H1 (cell line): ENCODE measurements around the gene C1orf210. TPM values are rescaled to one million over a fixed set of nuclear protein-coding genes. Genes with fewer than 3 reads are reported as not detected.

Experiments
- CTCF ChIA-PET: fragments of 300-600 bp; sonication (Branson Sonifier 250); formaldehyde crosslinking; loops from one replicate; lab custom pipeline; 2021; ENCODE audit not compliant: partially characterized antibody; lab: Charles Lee
- POLR2A ChIA-PET: fragments of 300-600 bp; sonication (Branson Sonifier 250); formaldehyde crosslinking; loops from one replicate; lab custom pipeline; 2021; ENCODE audit warnings: inconsistent platforms; ENCODE audit not compliant: partially characterized antibody; lab: Charles Lee
- DNase-seq, 2 experiments: peaks; one replicate each; pipeline versions ENCODE4 v3.0.0 to v3.0.0-alpha.2; 2010 to 2022; ENCODE audit warnings: low spot score in 2 of 2, low read depth in 1 of 2, mixed read lengths in 1 of 2
- FAIRE-seq: peaks from 2 replicates; lab custom pipeline; 2011; peaks lifted over from hg19 to GRCh38; lab: Jason Lieb, UNC
- H2AFZ ChIP-seq: 2 replicates; pipeline ENCODE4 v1.8.1; 2012; ENCODE audit warnings: low read length, inconsistent platforms
- H2AK5ac ChIP-seq: 2 replicates; pipeline ENCODE4 v1.6.1; 2013; ENCODE audit warnings: low read depth, low read length
- H2BK120ac ChIP-seq: replicated peaks from 2 replicates; pipeline ENCODE3; 2013; ENCODE audit warnings: low read depth, low read length, inconsistent platforms
- H2BK12ac ChIP-seq: 2 replicates; pipeline ENCODE4 v1.6.1; 2013; ENCODE audit warnings: low read depth, low read length
- H2BK15ac ChIP-seq: 2 replicates; pipeline ENCODE4 v1.6.1; 2013; ENCODE audit warnings: low read length
- H2BK20ac ChIP-seq: 2 replicates; pipeline ENCODE4 v1.6.1; 2013; ENCODE audit warnings: low read length
- H2BK5ac ChIP-seq: 2 replicates; pipeline ENCODE4 v1.6.1; 2013; ENCODE audit warnings: low read depth, low read length
- H3K14ac ChIP-seq: 2 replicates; pipeline ENCODE4 v1.6.1; 2013; ENCODE audit warnings: inconsistent platforms; ENCODE audit not compliant: insufficient read length
- H3K18ac ChIP-seq: 2 replicates; pipeline ENCODE4 v1.6.1; 2013; ENCODE audit warnings: low read length; ENCODE audit errors: extremely low read depth
- H3K23ac ChIP-seq: 2 replicates; pipeline ENCODE4 v1.6.1; 2013; ENCODE audit warnings: inconsistent platforms; ENCODE audit not compliant: insufficient read length
- H3K23me2 ChIP-seq: 2 replicates; pipeline ENCODE4 v1.6.1; 2013; ENCODE audit warnings: low read depth, low read length
- H3K27ac ChIP-seq: 2 replicates; pipeline ENCODE4 v1.6.1; 2011; ENCODE audit warnings: low read depth, low read length, inconsistent platforms
- H3K27me3 ChIP-seq, 4 experiments: replicated peaks in 1 of 4; 1 replicate in 1 of 4; 2 replicates in 3 of 4; pipeline versions ENCODE4 v1.6.1 to v1.8.1; 2011 to 2013; ENCODE audit warnings: low read length in 3 of 4, mild to moderate bottlenecking in 3 of 4, inconsistent platforms in 2 of 4, mixed read lengths in 2 of 4, moderate library complexity in 1 of 4; ENCODE audit not compliant: control insufficient read depth in 3 of 4, insufficient read depth in 3 of 4; ENCODE audit errors: extremely low read depth in 1 of 4
- H3K36me3 ChIP-seq, 4 experiments: 2 replicates each; pipeline versions ENCODE4 v1.6.1 to v1.8.1; 2011 to 2013; ENCODE audit warnings: mild to moderate bottlenecking in 4 of 4, low read length in 3 of 4, moderate library complexity in 2 of 4, control low read depth in 1 of 4, inconsistent platforms in 1 of 4; ENCODE audit not compliant: insufficient read depth in 4 of 4, control insufficient read depth in 2 of 4
- H3K4ac ChIP-seq: replicated peaks from 2 replicates; pipeline ENCODE3; 2013; ENCODE audit warnings: low read length, low read depth, mixed read lengths, inconsistent platforms; ENCODE audit not compliant: insufficient read length
- H3K4me1 ChIP-seq, 4 experiments: replicated peaks in 1 of 4; 1 replicate in 1 of 4; 2 replicates in 3 of 4; pipeline versions ENCODE4 v1.6.1 to v1.8.1; 2011 to 2013; ENCODE audit warnings: low read length in 3 of 4, inconsistent platforms in 2 of 4, mixed read lengths in 1 of 4; ENCODE audit not compliant: insufficient read depth in 4 of 4, control insufficient read depth in 3 of 4
- H3K4me2 ChIP-seq, 2 experiments: 2 replicates each; pipeline versions ENCODE4 v1.6.1 to v1.8.1; 2011 to 2013; ENCODE audit warnings: low read depth in 2 of 2, low read length in 2 of 2, control low read depth in 1 of 2, inconsistent platforms in 1 of 2, mild to moderate bottlenecking in 1 of 2; ENCODE audit not compliant: insufficient read depth in 1 of 2
- H3K4me3 ChIP-seq, 4 experiments: fragments of 200-600, 300-600 bp in 1 of 4; sonication (generic), shearing (Covaris generic), sonication (Bioruptor Twin) in 1 of 4; 2 replicates each; pipeline versions ENCODE4 v1.5.1 to v1.8.1; 2011 to 2016; ENCODE audit warnings: low read length in 4 of 4, low read depth in 3 of 4, control low read depth in 2 of 4, inconsistent platforms in 2 of 4, mild to moderate bottlenecking in 2 of 4, mixed read lengths in 1 of 4, moderate library complexity in 1 of 4; ENCODE audit not compliant: insufficient read depth in 2 of 4; ENCODE audit errors: extremely low read depth in 1 of 4
- H3K56ac ChIP-seq: replicated peaks from 2 replicates; pipeline ENCODE3; 2013; ENCODE audit warnings: low read depth, mild to moderate bottlenecking, mixed read lengths, low read length, inconsistent platforms; ENCODE audit not compliant: insufficient read length
- H3K79me1 ChIP-seq: 2 replicates; pipeline ENCODE4 v1.6.1; 2013; ENCODE audit warnings: low read depth, low read length, control low read depth
- H3K79me2 ChIP-seq, 2 experiments: 2 replicates each; pipeline versions ENCODE4 v1.6.1 to v1.8.1; 2012 to 2013; ENCODE audit warnings: low read length in 2 of 2, mild to moderate bottlenecking in 2 of 2, inconsistent platforms in 1 of 2; ENCODE audit not compliant: insufficient read depth in 2 of 2, control insufficient read depth in 1 of 2
- H3K9ac ChIP-seq, 4 experiments: replicated peaks in 1 of 4; 1 replicate in 1 of 4; 2 replicates in 3 of 4; pipeline versions ENCODE4 v1.6.1 to v1.8.1; 2011 to 2013; ENCODE audit warnings: low read depth in 3 of 4, low read length in 3 of 4, control low read depth in 2 of 4, mild to moderate bottlenecking in 2 of 4, moderate library complexity in 2 of 4, inconsistent platforms in 1 of 4; ENCODE audit errors: extremely low read depth in 1 of 4
- H3K9me3 ChIP-seq, 2 experiments: 2 replicates each; pipeline versions ENCODE4 v1.6.1 to v1.8.1; 2012 to 2013; ENCODE audit warnings: mild to moderate bottlenecking in 2 of 2, moderate library complexity in 2 of 2, control low read depth in 1 of 2, inconsistent platforms in 1 of 2, low read depth in 1 of 2, low read length in 1 of 2, mixed read lengths in 1 of 2; ENCODE audit not compliant: insufficient read depth in 2 of 2
- H4K20me1 ChIP-seq, 2 experiments: replicated peaks in 1 of 2; 2 replicates each; pipeline versions ENCODE3 to v1.8.1; 2011 to 2013; ENCODE audit warnings: inconsistent platforms in 2 of 2, low read length in 2 of 2, mild to moderate bottlenecking in 1 of 2; ENCODE audit not compliant: insufficient read depth in 2 of 2, control insufficient read depth in 1 of 2
- H4K5ac ChIP-seq: 2 replicates; pipeline ENCODE4 v1.6.1; 2013; ENCODE audit warnings: low read length, low read depth, mixed read lengths, inconsistent platforms; ENCODE audit not compliant: insufficient read length
- H4K8ac ChIP-seq: 2 replicates; pipeline ENCODE4 v1.8.0; 2013; ENCODE audit warnings: mild to moderate bottlenecking, moderate library complexity, low read length, inconsistent platforms; ENCODE audit not compliant: insufficient read depth; ENCODE audit errors: extremely low read depth
- H4K91ac ChIP-seq: replicated peaks from 2 replicates; pipeline ENCODE3; 2013; ENCODE audit warnings: low read length, mixed read lengths, inconsistent platforms; ENCODE audit not compliant: insufficient read length
- ASH2L ChIP-seq: fragments of 200-600, 300-600 bp; sonication (generic); IDR thresholded peaks from one replicate; pipeline ENCODE4 v1.7.1; 2017; ENCODE audit warnings: low read length
- ATF3 ChIP-seq: IDR thresholded peaks from 2 replicates; pipeline ENCODE4 v1.6.1; 2011; ENCODE audit warnings: low read depth, mild to moderate bottlenecking, low read length; ENCODE audit not compliant: insufficient read depth
- BCL11A ChIP-seq, 2 experiments: IDR thresholded peaks; one replicate each; pipeline ENCODE4 v1.6.1; 2011; ENCODE audit warnings: low read depth in 2 of 2, low read length in 2 of 2, mild to moderate bottlenecking in 2 of 2
- CBX8 ChIP-seq: fragments of 300-800, 300-1000 bp; sonication (generic); IDR thresholded peaks from 2 replicates; pipeline ENCODE4 v1.7.1; 2016; ENCODE audit warnings: low read depth, low read length, borderline replicate concordance
- CTBP2 ChIP-seq: IDR thresholded peaks from 2 replicates; pipeline ENCODE4 v1.7.0; 2011; ENCODE audit warnings: borderline replicate concordance, mild to moderate bottlenecking, moderate library complexity, mixed read lengths, low read length; ENCODE audit not compliant: insufficient read depth, insufficient read length
- JUND ChIP-seq: IDR thresholded peaks from 2 replicates; pipeline ENCODE4 v1.6.1; 2011; ENCODE audit warnings: mild to moderate bottlenecking, improper control_type of control experiment, low read length
- KDM4A ChIP-seq: IDR thresholded peaks from one replicate; pipeline ENCODE4 v1.7.1; 2012; ENCODE audit warnings: low read depth, mild to moderate bottlenecking, moderate library complexity, low read length, inconsistent platforms; ENCODE audit not compliant: severe bottlenecking
- MAFK ChIP-seq: IDR thresholded peaks from 2 replicates; pipeline ENCODE4 v1.6.1; 2012; ENCODE audit warnings: low read depth, mild to moderate bottlenecking, improper control_type of control experiment, low read length
- MAX ChIP-seq: IDR thresholded peaks from 2 replicates; pipeline ENCODE4 v1.6.1; 2012; ENCODE audit warnings: inconsistent platforms
- POLR2AphosphoS5 ChIP-seq: IDR thresholded peaks from 2 replicates; pipeline ENCODE4 v1.6.1; 2011; ENCODE audit warnings: low read depth, low read length
- RFX5 ChIP-seq: IDR thresholded peaks from 2 replicates; pipeline ENCODE4 v1.6.1; 2011; ENCODE audit warnings: low read depth, low read length, improper control_type of control experiment, borderline replicate concordance
- SRF ChIP-seq: IDR thresholded peaks from 2 replicates; pipeline ENCODE4 v1.6.1; 2011; ENCODE audit warnings: mild to moderate bottlenecking, low read depth, low read length, moderate library complexity
- TAF1 ChIP-seq: IDR thresholded peaks from 2 replicates; pipeline ENCODE4 v1.6.1; 2011; ENCODE audit warnings: mild to moderate bottlenecking, low read depth, low read length
- TAF7 ChIP-seq: optimal IDR thresholded peaks from 2 replicates; pipeline ENCODE3; 2011; ENCODE audit warnings: low read depth, mild to moderate bottlenecking, inconsistent platforms, low read length, moderate library complexity, borderline replicate concordance
- TEAD4 ChIP-seq: IDR thresholded peaks from 2 replicates; pipeline ENCODE4 v1.6.1; 2012; ENCODE audit warnings: low read depth, low read length, inconsistent platforms, mixed read lengths
- WGBS, 2 experiments: shearing (Covaris generic) in 1 of 2; methylation state at CpG; one replicate each; pipeline versions ENCODE4 v1.1.6 to v1.1.7; 2013 to 2015; ENCODE audit warnings: low lambda C conversion rate in 2 of 2, mixed read lengths in 2 of 2, inconsistent platforms in 1 of 2, low coverage in 1 of 2, missing lambda C conversion rate in 1 of 2; ENCODE audit not compliant: insufficient replicate concordance in 2 of 2, insufficient coverage in 1 of 2, insufficient read length in 1 of 2; ENCODE audit errors: extremely low coverage in 1 of 2, missing lambda C conversion rate in 1 of 2; 5-methylcytosine and 5-hydroxymethylcytosine counted together
- polyA plus RNA-seq, 7 experiments: library from polyadenylated mRNA; depleted of rRNA in 3 of 7; stranded (reverse) in 5 of 7; unstranded in 2 of 7; fragments of >200 nt in 5 of 7; fragments of 200-250 nt in 2 of 7; gene quantifications; 1 replicate in 5 of 7; 2 replicates in 1 of 7; 4 replicates in 1 of 7; pipeline versions ENCODE4 v1.2.1 to v1.2.3, GENCODE V29; 2011 to 2013; ENCODE audit warnings: missing spikeins in 2 of 7, mixed read lengths in 2 of 7
- total RNA-seq: library from RNA; stranded (reverse); fragmentation: NEBNext Ultra II Directional; extraction: Animal tissue kit (Norgen Biotek cat#: 25700); gene quantifications from 2 replicates; pipeline ENCODE4 v1.2.1, GENCODE V29; 2021

Gene C1orf210
- total and polyA plus RNA-seq, 2 of the 8 experiments (the other 6 are each of a cell fraction or from before 2014, with no cell fraction given), result 12.0 to 27.9 TPM

GRCh38 chr1:43253876-43254275, 31.5 kb downstream of the C1orf210 start:
- Histone ChIP-seq H4K5ac (no peak overlapping the region), H4K20me1 (no peaks in the 10 kb centered on the region), H3K23ac (no peak overlapping the region), H3K79me2 (no peaks in the 10 kb centered on the region), H2BK15ac (no peak overlapping the region), H3K27me3 (no peaks in the 10 kb centered on the region), H3K9me3 (peaks cover 19 to 47% of the 10 kb centered on the region in 2 experiments; a peak in 3 of 4 replicates), H3K23me2 (no peaks in the 10 kb centered on the region), H3K18ac (no peak overlapping the region), H2BK12ac (no peak overlapping the region), H2BK20ac (no peak overlapping the region), H3K79me1 (no peaks in the 10 kb centered on the region), H3K56ac (no peak overlapping the region), H3K36me3 (no peaks in the 10 kb centered on the region), H2AFZ (no peak overlapping the region), H3K14ac (no peak overlapping the region), H3K4ac (no peak overlapping the region), H3K9ac (no peak overlapping the region), H4K91ac (no peak overlapping the region), H2AK5ac (no peak overlapping the region), H4K8ac (no peak overlapping the region), H2BK5ac (no peak overlapping the region), H3K4me3 (no peak overlapping the region), H3K4me1 (no peaks in the 10 kb centered on the region), H2BK120ac (no peak overlapping the region), H3K27ac (no peak overlapping the region), H3K4me2 (no peak overlapping the region)
- no peak for FAIRE-seq
- no peak for DNase-seq
- 87% methylated on average over 8 of the region's 8 CpGs; no CpG with 5 or more reads in 1 of the 2 experiments for WGBS, 2 experiments
- ChIA-PET CTCF (interaction anchor here (0.8 kb wide), 1 partner anchor 32 kb away, joined by 3 read pairs; no protein-coding TSS in a partner anchor), POLR2A (no interaction called here)
- TF ChIP-seq TAF7, result no peak
- TF ChIP-seq ASH2L, result no peak
- TF ChIP-seq BCL11A (IDR thresholded peaks at IDR 0.05; ENCODE audit: low read depth in 2 of 2, low read length in 2 of 2), result no peak
- no peak for TF ChIP-seq TEAD4
- no peak for TF ChIP-seq CTBP2
- no peak for TF ChIP-seq MAX
- no peak for TF ChIP-seq CBX8
- no peak for TF ChIP-seq SRF
- no peak for TF ChIP-seq MAFK
- TF ChIP-seq JUND, result no peak
- no peak for TF ChIP-seq TAF1
- no peak for TF ChIP-seq POLR2AphosphoS5
- no peak for TF ChIP-seq KDM4A
- TF ChIP-seq RFX5, result no peak
- no peak for TF ChIP-seq ATF3
